ENCODE measurements around the gene TAOK3. TPM values are rescaled to one million over a fixed set of nuclear protein-coding genes. Genes with fewer than 3 reads are reported as not detected.

The TAOK3 gene
- polyA plus RNA-seq, 3 donors, result 19.7 to 58.3 (median 44.8) TPM

DNA sequence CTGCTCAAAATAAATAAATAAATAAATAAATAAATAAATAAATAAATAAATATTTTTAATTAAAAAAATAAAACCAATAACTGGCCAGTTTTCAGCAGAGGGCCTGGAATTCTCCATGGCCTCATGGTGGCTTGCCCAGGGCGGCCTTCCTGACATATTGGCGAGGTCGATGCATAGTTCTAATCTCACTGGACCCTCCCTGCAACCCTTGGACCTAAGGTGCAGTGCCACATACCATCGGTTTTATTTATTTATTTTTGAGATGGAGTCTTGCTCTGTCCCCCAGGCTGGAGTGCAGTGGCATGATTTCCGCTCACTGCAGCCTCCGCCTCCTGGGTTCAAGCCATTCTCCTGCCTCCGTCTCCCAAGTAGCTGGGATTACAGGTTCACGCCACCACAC, 265.0 kb downstream of the TAOK3 start:
- no peak for TF ChIP-seq CTCF (IDR thresholded peaks at IDR 0.05)
- H3K36me3 Mint-ChIP-seq, result no peaks in the 10 kb centered on the region
- Histone ChIP-seq H3K4me2 (replicated peaks; ENCODE audit: extremely low read depth, low read length, poor library complexity, severe bottlenecking) (no peak overlapping the region), H2AFZ (ENCODE audit: insufficient read depth, low read depth, low read length, poor library complexity, severe bottlenecking) (no peak overlapping the region), H3K9ac (ENCODE audit: insufficient read depth, low read length, poor library complexity, severe bottlenecking) (no peak overlapping the region), H3K4me3 (replicated peaks in 1 of 3; ENCODE audit: low read depth in 2 of 3, low read length in 3 of 3) (no peak overlapping the region), H3K9me3 (replicated peaks in 1 of 2; ENCODE audit: control insufficient read depth in 1 of 2, insufficient read depth in 1 of 2, low read length in 2 of 2) (no peaks in the 10 kb centered on the region), H3K36me3 (replicated peaks in 1 of 2; ENCODE audit: control insufficient read depth in 1 of 2, insufficient read depth in 2 of 2, low read length in 2 of 2) (no peaks in the 10 kb centered on the region), H3K79me2 (ENCODE audit: insufficient read depth, low read length) (no peaks in the 10 kb centered on the region), H3K4me1 (ENCODE audit: control insufficient read depth in 1 of 2, insufficient read depth in 2 of 2, low read length in 2 of 2) (peaks cover 11 to 13% of the 10 kb centered on the region in 2 donors), H4K20me1 (ENCODE audit: insufficient read depth, low read length) (no peaks in the 10 kb centered on the region), H3K27ac (ENCODE audit: low read depth in 1 of 2, low read length in 2 of 2) (no peak overlapping the region), H3K27me3 (ENCODE audit: control insufficient read depth in 2 of 2, insufficient read depth in 2 of 2, low read length in 2 of 2) (peaks cover 0 to 4% of the 10 kb centered on the region in 2 donors)
- WGBS (ENCODE audit: insufficient coverage), result 87% methylated on average over 7 of the region's 8 CpGs
- no peak overlapping the region for H3K4me3 Mint-ChIP-seq
- peaks cover 9% of the 10 kb centered on the region for H3K4me1 Mint-ChIP-seq
- peaks cover 10 to 13% (median 11%) of the 10 kb centered on the region in 3 donors for H3K27me3 Mint-ChIP-seq (ENCODE audit: low read depth in 3 of 3)
- intact Hi-C loops (cut with micrococcal nuclease), result no loop called here
- H3K9me3 Mint-ChIP-seq, result no peaks in the 10 kb centered on the region
- H3K27ac Mint-ChIP-seq, result no peak overlapping the region
- DNase-seq, result no peak

DNA sequence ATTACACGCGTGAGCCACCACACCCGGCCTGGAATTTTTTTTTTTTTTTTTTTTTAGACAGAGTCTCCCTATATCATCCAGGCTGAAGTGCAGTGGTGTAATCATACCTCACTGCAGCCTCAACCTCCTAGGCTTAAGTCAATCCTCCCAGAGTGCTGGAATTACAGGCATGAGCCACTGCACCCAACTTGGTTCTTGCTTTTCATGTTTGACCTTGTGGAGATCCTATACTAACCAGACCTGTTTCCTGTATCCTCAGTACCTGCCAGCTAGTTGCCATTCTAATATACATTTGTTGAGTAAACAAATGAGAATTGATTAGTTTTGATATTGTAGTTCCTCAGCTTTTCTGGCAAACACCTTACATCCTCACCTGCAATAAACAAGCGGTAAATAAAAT, 265.7 kb downstream of the TAOK3 start:
- 100% methylated on average over 3 of the region's 4 CpGs for WGBS (ENCODE audit: insufficient coverage)
- H3K27ac Mint-ChIP-seq, result no peak overlapping the region
- Histone ChIP-seq H3K4me3 (replicated peaks in 1 of 3; ENCODE audit: low read depth in 2 of 3, low read length in 3 of 3) (no peak overlapping the region), H3K9ac (ENCODE audit: insufficient read depth, low read length, poor library complexity, severe bottlenecking) (no peak overlapping the region), H4K20me1 (ENCODE audit: insufficient read depth, low read length) (no peaks in the 10 kb centered on the region), H3K27ac (ENCODE audit: low read depth in 1 of 2, low read length in 2 of 2) (no peak overlapping the region), H3K79me2 (ENCODE audit: insufficient read depth, low read length) (no peaks in the 10 kb centered on the region), H3K36me3 (replicated peaks in 1 of 2; ENCODE audit: control insufficient read depth in 1 of 2, insufficient read depth in 2 of 2, low read length in 2 of 2) (no peaks in the 10 kb centered on the region), H3K27me3 (ENCODE audit: control insufficient read depth in 2 of 2, insufficient read depth in 2 of 2, low read length in 2 of 2) (peaks cover 0 to 4% of the 10 kb centered on the region in 2 donors), H2AFZ (ENCODE audit: insufficient read depth, low read depth, low read length, poor library complexity, severe bottlenecking) (no peak overlapping the region), H3K4me2 (replicated peaks; ENCODE audit: extremely low read depth, low read length, poor library complexity, severe bottlenecking) (no peak overlapping the region), H3K9me3 (replicated peaks in 1 of 2; ENCODE audit: control insufficient read depth in 1 of 2, insufficient read depth in 1 of 2, low read length in 2 of 2) (no peaks in the 10 kb centered on the region), H3K4me1 (ENCODE audit: control insufficient read depth in 1 of 2, insufficient read depth in 2 of 2, low read length in 2 of 2) (peaks cover 11 to 14% of the 10 kb centered on the region in 2 donors)
- peaks cover 12% of the 10 kb centered on the region for H3K4me1 Mint-ChIP-seq
- H3K9me3 Mint-ChIP-seq, result no peaks in the 10 kb centered on the region
- DNase-seq, result no peak
- no peak for TF ChIP-seq CTCF (IDR thresholded peaks at IDR 0.05)
- no peak overlapping the region for H3K4me3 Mint-ChIP-seq
- intact Hi-C loops (cut with micrococcal nuclease), result no loop called here
- H3K36me3 Mint-ChIP-seq, result no peaks in the 10 kb centered on the region
- peaks cover 11 to 13% (median 11%) of the 10 kb centered on the region in 3 donors for H3K27me3 Mint-ChIP-seq (ENCODE audit: low read depth in 3 of 3)

All from CD14-positive monocyte (primary cell).